Activated B cell treated with CpG ODN at 0.5 μM for 24 hours (primary cell): ENCODE results near the gene ARNT2. TPM values are rescaled to one million over a fixed set of nuclear protein-coding genes. Genes with fewer than 3 reads are reported as not detected.

ENCODE experiments used
- ATAC-seq: fragments of 200-7000 bp; cut with Tn5 transposase; one replicate; pipeline ENCODE4 v1.10.0; 2021; ENCODE audit warnings: low read depth, mild to moderate bottlenecking, moderate library complexity
- CTCF ChIA-PET: fragments of 350-600 bp; sonication (Branson Sonifier 250); formaldehyde crosslinking; loops from one replicate; lab custom pipeline; 2021; ENCODE audit warnings: antibody characterized with exemption; lab: Charles Lee
- POLR2A ChIA-PET: fragments of 350-600 bp; sonication (Branson Sonifier 250); formaldehyde crosslinking; loops from one replicate; lab custom pipeline; 2021; ENCODE audit warnings: antibody characterized with exemption; lab: Charles Lee
- DNase-seq: peaks from one replicate; pipeline ENCODE4 v3.0.0; 2022
- H3K27ac Mint-ChIP-seq: one replicate; pipeline ENCODE4 v1.8.0; 2020; ENCODE audit warnings: mixed read lengths
- H3K27me3 Mint-ChIP-seq: one replicate; pipeline ENCODE4 v1.8.0; 2021; ENCODE audit warnings: mixed read lengths
- H3K36me3 Mint-ChIP-seq: one replicate; pipeline ENCODE4 v1.8.0; 2021; ENCODE audit warnings: low read depth, mixed read lengths
- H3K4me1 Mint-ChIP-seq: one replicate; pipeline ENCODE4 v1.8.0; 2021; ENCODE audit warnings: mixed read lengths
- H3K4me3 Mint-ChIP-seq: one replicate; pipeline ENCODE4 v1.8.0; 2020; ENCODE audit warnings: mild to moderate bottlenecking, mixed read lengths
- H3K9me3 Mint-ChIP-seq: one replicate; pipeline ENCODE4 v1.8.0; 2020; ENCODE audit warnings: mixed read lengths
- intact Hi-C: fragments of 100-400 bp; cut with micrococcal nuclease; formaldehyde crosslinking; loops from one replicate; pipeline ENCODE4 v1.15.1; 2024
- total RNA-seq: library from RNA; stranded (reverse); gene quantifications from 2 replicates; pipeline ENCODE4 v1.2.3, GENCODE V29; 2022
- TF ChIP-seq, protein P1 (sequence below): fragments of 200-600 bp; IDR thresholded peaks from one replicate; pipeline ENCODE4 v1.8.0; 2022; ENCODE audit warnings: antibody characterized with exemption, mild to moderate bottlenecking

The ARNT2 gene
- total RNA-seq, 1 donor from 2014 or later: not detected

- Mint-ChIP-seq H3K36me3 (no peaks in the 10 kb centered on the region), H3K27ac (no peak overlapping the region), H3K9me3 (no peaks in the 10 kb centered on the region), H3K27me3 (peaks cover 3% of the 10 kb centered on the region), H3K4me1 (no peaks in the 10 kb centered on the region), H3K4me3 (no peak overlapping the region)
- no peak for DNase-seq
- ChIA-PET POLR2A (interaction anchor here (0.5 kb wide), 1 partner anchor 440 kb away, joined by 3 read pairs; the partner anchor contains the start of gene TLNRD1), CTCF (no interaction called here)
- TF ChIP-seq, protein P1, sequence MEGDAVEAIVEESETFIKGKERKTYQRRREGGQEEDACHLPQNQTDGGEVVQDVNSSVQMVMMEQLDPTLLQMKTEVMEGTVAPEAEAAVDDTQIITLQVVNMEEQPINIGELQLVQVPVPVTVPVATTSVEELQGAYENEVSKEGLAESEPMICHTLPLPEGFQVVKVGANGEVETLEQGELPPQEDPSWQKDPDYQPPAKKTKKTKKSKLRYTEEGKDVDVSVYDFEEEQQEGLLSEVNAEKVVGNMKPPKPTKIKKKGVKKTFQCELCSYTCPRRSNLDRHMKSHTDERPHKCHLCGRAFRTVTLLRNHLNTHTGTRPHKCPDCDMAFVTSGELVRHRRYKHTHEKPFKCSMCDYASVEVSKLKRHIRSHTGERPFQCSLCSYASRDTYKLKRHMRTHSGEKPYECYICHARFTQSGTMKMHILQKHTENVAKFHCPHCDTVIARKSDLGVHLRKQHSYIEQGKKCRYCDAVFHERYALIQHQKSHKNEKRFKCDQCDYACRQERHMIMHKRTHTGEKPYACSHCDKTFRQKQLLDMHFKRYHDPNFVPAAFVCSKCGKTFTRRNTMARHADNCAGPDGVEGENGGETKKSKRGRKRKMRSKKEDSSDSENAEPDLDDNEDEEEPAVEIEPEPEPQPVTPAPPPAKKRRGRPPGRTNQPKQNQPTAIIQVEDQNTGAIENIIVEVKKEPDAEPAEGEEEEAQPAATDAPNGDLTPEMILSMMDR: no peak
- no peak for ATAC-seq
- intact Hi-C loops: no loop called here
These were observed 156.6 kb downstream of the ARNT2 start for GRCh38 chr15:80560601-80561400.

GRCh38 chr15:80561500-80561899 is 157.3 kb downstream of the ARNT2 start:
- ChIA-PET CTCF (no interaction called here), POLR2A (no interaction called here)
- ATAC-seq (no peak), DNase-seq (no peak)
- Mint-ChIP-seq H3K4me1 (no peaks in the 10 kb centered on the region), H3K9me3 (no peaks in the 10 kb centered on the region), H3K27ac (no peak overlapping the region), H3K36me3 (no peaks in the 10 kb centered on the region), H3K27me3 (peaks cover 6% of the 10 kb centered on the region), H3K4me3 (no peak overlapping the region)
- intact Hi-C loops: no loop called here
- TF ChIP-seq, protein P1: no peak

GRCh38 chr15:80562033-80562432 is 157.9 kb downstream of the ARNT2 start:
- no peaks in the 10 kb centered on the region for H3K4me1 Mint-ChIP-seq
- DNase-seq (no peak), ATAC-seq (no peak)
- H3K4me3 Mint-ChIP-seq: no peak overlapping the region
- peaks cover 8% of the 10 kb centered on the region for H3K27me3 Mint-ChIP-seq
- TF ChIP-seq, protein P1: no peak
- no peaks in the 10 kb centered on the region for H3K36me3 Mint-ChIP-seq
- POLR2A ChIA-PET: no interaction called here
- intact Hi-C loops: no loop called here
- no peak overlapping the region for H3K27ac Mint-ChIP-seq
- no peaks in the 10 kb centered on the region for H3K9me3 Mint-ChIP-seq
- CTCF ChIA-PET: no interaction called here

DNA sequence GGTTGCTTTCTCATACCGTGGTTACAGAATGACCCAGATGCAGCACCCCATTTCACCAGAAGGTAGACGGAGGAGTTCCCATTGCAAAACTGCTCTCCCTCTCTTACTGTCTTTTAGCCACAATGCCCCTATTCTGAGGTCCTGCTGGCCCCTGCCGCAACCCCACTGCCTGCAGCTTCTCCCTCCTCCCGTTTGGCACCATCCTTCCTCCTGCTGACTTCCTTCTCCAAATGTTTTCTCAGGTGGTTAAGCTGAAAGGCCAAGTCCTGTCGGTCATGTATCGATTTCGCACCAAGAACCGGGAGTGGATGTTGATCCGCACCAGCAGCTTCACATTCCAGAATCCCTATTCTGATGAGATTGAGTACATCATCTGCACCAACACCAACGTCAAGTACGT is 158.7 kb downstream of the ARNT2 start:
- no peak for ATAC-seq
- Mint-ChIP-seq H3K27me3 (peaks cover 7% of the 10 kb centered on the region), H3K4me3 (no peak overlapping the region), H3K4me1 (no peaks in the 10 kb centered on the region), H3K27ac (no peak overlapping the region), H3K36me3 (no peaks in the 10 kb centered on the region), H3K9me3 (no peaks in the 10 kb centered on the region)
- DNase-seq: no peak
- ChIA-PET POLR2A (no interaction called here), CTCF (no interaction called here)
- intact Hi-C loops: no loop called here
- TF ChIP-seq, protein P1: no peak

- Mint-ChIP-seq H3K4me1 (no peaks in the 10 kb centered on the region), H3K9me3 (no peaks in the 10 kb centered on the region), H3K27ac (no peak overlapping the region), H3K27me3 (peaks cover 11% of the 10 kb centered on the region), H3K36me3 (no peaks in the 10 kb centered on the region), H3K4me3 (no peak overlapping the region)
- TF ChIP-seq, protein P1: no peak
- intact Hi-C loops: no loop called here
- ChIA-PET POLR2A (no interaction called here), CTCF (no interaction called here)
- DNase-seq: no peak
- no peak for ATAC-seq
These were observed 159.3 kb downstream of the ARNT2 start for GRCh38 chr15:80563372-80563997.
